ENCODE measurements around the gene TIMM22.

Gene TIMM22

GRCh38 chr17:1001640-1002411 lies 4.9 kb downstream of the TIMM22 start:
- FAIRE-seq, result no peak

GRCh38 chr17:1002412-1002753 lies 5.5 kb downstream of the TIMM22 start:
- FAIRE-seq (no peak), DNase-seq (ENCODE audit: low spot score) (no peak)

More at GRCh38 chr17:1001640-1002411, 4.9 kb downstream of the TIMM22 start:
- no peak for DNase-seq (ENCODE audit: low spot score)

GRCh38 chr17:1002771-1003555 lies 6.0 kb downstream of the TIMM22 start:
- FAIRE-seq (no peak), DNase-seq (ENCODE audit: low spot score) (no peak)

GRCh38 chr17:1003633-1003971 lies 6.7 kb downstream of the TIMM22 start:
- FAIRE-seq, result no peak
- no peak for DNase-seq (ENCODE audit: low spot score)

GRCh38 chr17:1003972-1004768 lies 7.2 kb downstream of the TIMM22 start:
- FAIRE-seq (no peak), DNase-seq (ENCODE audit: low spot score) (no peak)

GRCh38 chr17:1004769-1005295 lies 7.9 kb downstream of the TIMM22 start:
- DNase-seq (ENCODE audit: low spot score) (no peak), FAIRE-seq (no peak)

GRCh38 chr17:1005361-1005946 lies 8.5 kb downstream of the TIMM22 start:
- DNase-seq (ENCODE audit: low spot score) (no peak), FAIRE-seq (no peak)

GRCh38 chr17:1006054-1006453 lies 9.1 kb downstream of the TIMM22 start:
- no peak for DNase-seq (ENCODE audit: low spot score)
- no peak for FAIRE-seq

GRCh38 chr17:1007310-1008007 lies 10.5 kb downstream of the TIMM22 start:
- no peak for FAIRE-seq
- no peak for DNase-seq (ENCODE audit: low spot score)

- no peak for FAIRE-seq
Measured at GRCh38 chr17:1008008-1008761, 11.3 kb downstream of the TIMM22 start.

GRCh38 chr17:1009229-1010085 lies 12.5 kb downstream of the TIMM22 start:
- DNase-seq (ENCODE audit: low spot score) (no peak), FAIRE-seq (no peak)

More at GRCh38 chr17:1008008-1008761, 11.3 kb downstream of the TIMM22 start:
- no peak for DNase-seq (ENCODE audit: low spot score)

- FAIRE-seq (no peak), DNase-seq (ENCODE audit: low spot score) (no peak)
Measured at GRCh38 chr17:1010086-1010450, 13.1 kb downstream of the TIMM22 start.

GRCh38 chr17:1010586-1010985 lies 13.7 kb downstream of the TIMM22 start:
- FAIRE-seq (no peak), DNase-seq (ENCODE audit: low spot score) (no peak)

- FAIRE-seq (no peak), DNase-seq (ENCODE audit: low spot score) (no peak)
Measured at GRCh38 chr17:1011138-1011537, 14.2 kb downstream of the TIMM22 start.

GRCh38 chr17:1011760-1012735 lies 15.1 kb downstream of the TIMM22 start:
- FAIRE-seq (no peak), DNase-seq (ENCODE audit: low spot score) (no peak)

GRCh38 chr17:1012823-1013728 lies 16.1 kb downstream of the TIMM22 start:
- no peak for DNase-seq (ENCODE audit: low spot score)
- no peak for FAIRE-seq

- FAIRE-seq, result no peak
- DNase-seq (ENCODE audit: low spot score), result no peak
Measured at GRCh38 chr17:1013729-1014090, 16.8 kb downstream of the TIMM22 start.
